COLO668 (cell line): Measurements from ENCODE around the gene TXN.
A peak's percentile ranks its signal among the peaks of the same experiment; 100 is the strongest.
"Not testable (repeated sequence)": the region's sequence is repeated elsewhere in the genome, so short reads cannot be mapped to it uniquely, and the experiment has no call there.

Experiments
- DNase-seq: peaks from one replicate; lab custom pipeline; 2025; ENCODE audit not compliant: unreplicated experiment; lab: John Stamatoyannopoulos, UW

Gene TXN

GRCh38 chr9:110213413-110214044 lies 42.8 kb downstream of the TXN start:
- no peak for DNase-seq

GRCh38 chr9:110208031-110208430 lies 48.3 kb downstream of the TXN start, which contains the start of gene C9orf152:
Gene C9orf152 (minus strand): TSS chr9:110208159. CDS start chr9:110207579, 580 bp downstream.
- DNase-seq, result peak; percentile 16

GRCh38 chr9:110207071-110207641 lies 49.2 kb downstream of the TXN start:
- peak; percentile 84 for DNase-seq

GRCh38 chr9:110206389-110206788 lies 49.9 kb downstream of the TXN start:
- DNase-seq, result peak; percentile 46

GRCh38 chr9:110205612-110206011 lies 50.7 kb downstream of the TXN start:
- DNase-seq, result not testable (repeated sequence)

- no peak for DNase-seq
Measured at GRCh38 chr9:110202232-110202631, 54.1 kb downstream of the TXN start.

GRCh38 chr9:110199643-110200042 lies 56.7 kb downstream of the TXN start:
- DNase-seq, result peak; percentile 18

- DNase-seq, result no peak
Measured at GRCh38 chr9:110198357-110198756, 58.0 kb downstream of the TXN start.

GRCh38 chr9:110197330-110198187 lies 58.7 kb downstream of the TXN start:
- no peak for DNase-seq

GRCh38 chr9:110196084-110196499 lies 60.2 kb downstream of the TXN start:
- not testable (repeated sequence) for DNase-seq
